Caco-2 (cell line): ENCODE results near the gene SLC6A6. TPM values are rescaled to one million over a fixed set of nuclear protein-coding genes. Genes with fewer than 3 reads are reported as not detected.

Source experiments
- BruUV-seq: library from RNA; stranded (reverse); fragments of 400-500 nt; replicated peaks from 2 replicates; lab custom pipeline; 2021; lab: Mats Ljungman, UMichigan
- CTCF ChIA-PET: fragments of 300-600 bp; sonication (Branson Sonifier 250); formaldehyde crosslinking; loops from one replicate; lab custom pipeline; 2022; ENCODE audit warnings: antibody characterized with exemption; lab: Charles Lee
- POLR2A ChIA-PET: fragments of 300-600 bp; sonication (Branson Sonifier 250); formaldehyde crosslinking; loops from one replicate; lab custom pipeline; 2022; ENCODE audit warnings: antibody characterized with exemption; lab: Charles Lee
- DNase-seq, 2 experiments: peaks; one replicate each; pipeline versions ENCODE4 v3.0.0 to v3.0.0-alpha.2; 2020 to 2022
- H3K27me3 ChIP-seq: replicated peaks from 2 replicates; pipeline ENCODE4 v1.6.0; 2011; ENCODE audit warnings: low read length; ENCODE audit not compliant: control insufficient read depth, insufficient read depth
- H3K36me3 ChIP-seq: 2 replicates; pipeline ENCODE4 v1.5.1; 2011; ENCODE audit warnings: low read length; ENCODE audit not compliant: control insufficient read depth, insufficient read depth
- H3K4me1 ChIP-seq: fragments of 250-450 bp; sonication (Bioruptor Pico); 2 replicates; pipeline ENCODE4 v1.5.1; 2020; ENCODE audit warnings: mild to moderate bottlenecking
- H3K4me3 ChIP-seq: 2 replicates; pipeline ENCODE4 v1.5.1; 2011; ENCODE audit warnings: low read depth, mild to moderate bottlenecking, control low read depth, low read length
- H3K9me3 ChIP-seq: fragments of 250-450 bp; sonication (Bioruptor Pico); 2 replicates; pipeline ENCODE4 v1.5.1; 2020; ENCODE audit warnings: mild to moderate bottlenecking, moderate library complexity
- H3K27ac Mint-ChIP-seq: one replicate; pipeline ENCODE4 v1.8.0; 2022; ENCODE audit warnings: mixed read lengths; ENCODE audit not compliant: unreplicated experiment
- H3K27me3 Mint-ChIP-seq: one replicate; pipeline ENCODE4 v1.8.0; 2022; ENCODE audit warnings: mixed read lengths; ENCODE audit not compliant: insufficient read depth, unreplicated experiment
- H3K36me3 Mint-ChIP-seq: one replicate; pipeline ENCODE4 v1.8.0; 2022; ENCODE audit warnings: mild to moderate bottlenecking, mixed read lengths; ENCODE audit not compliant: insufficient read depth, unreplicated experiment
- H3K4me1 Mint-ChIP-seq: one replicate; pipeline ENCODE4 v1.8.0; 2022; ENCODE audit warnings: low read depth, mixed read lengths; ENCODE audit not compliant: unreplicated experiment
- H3K4me3 Mint-ChIP-seq: one replicate; pipeline ENCODE4 v1.8.0; 2022; ENCODE audit warnings: mild to moderate bottlenecking, moderate library complexity, mixed read lengths; ENCODE audit not compliant: unreplicated experiment
- H3K9me3 Mint-ChIP-seq: one replicate; pipeline ENCODE4 v1.8.0; 2022; ENCODE audit warnings: mixed read lengths; ENCODE audit not compliant: unreplicated experiment
- CTCF ChIP-seq, 2 experiments: fragments of 200-600 bp in 1 of 2; IDR thresholded peaks; 1 replicate in 1 of 2; 2 replicates in 1 of 2; pipeline versions ENCODE4 v1.5.1 to v1.8.0; 2011 to 2022; ENCODE audit warnings: antibody characterized with exemption in 1 of 2, control low read depth in 1 of 2, inconsistent platforms in 1 of 2, low read depth in 1 of 2, low read length in 1 of 2, mild to moderate bottlenecking in 1 of 2, moderate library complexity in 1 of 2; ENCODE audit not compliant: insufficient read depth in 1 of 2, severe bottlenecking in 1 of 2, unreplicated experiment in 1 of 2
- intact Hi-C: fragments of 100-400 bp; cut with micrococcal nuclease; formaldehyde crosslinking; loops from one replicate; pipeline ENCODE4 v1.10.0; 2022; ENCODE audit not compliant: unreplicated experiment
- total RNA-seq: library from RNA; stranded (reverse); gene quantifications from 2 replicates; pipeline ENCODE4 v1.2.3, GENCODE V29; 2022

The SLC6A6 gene
- total RNA-seq, 1 experiment from 2014 or later, result 49.6 TPM

DNA sequence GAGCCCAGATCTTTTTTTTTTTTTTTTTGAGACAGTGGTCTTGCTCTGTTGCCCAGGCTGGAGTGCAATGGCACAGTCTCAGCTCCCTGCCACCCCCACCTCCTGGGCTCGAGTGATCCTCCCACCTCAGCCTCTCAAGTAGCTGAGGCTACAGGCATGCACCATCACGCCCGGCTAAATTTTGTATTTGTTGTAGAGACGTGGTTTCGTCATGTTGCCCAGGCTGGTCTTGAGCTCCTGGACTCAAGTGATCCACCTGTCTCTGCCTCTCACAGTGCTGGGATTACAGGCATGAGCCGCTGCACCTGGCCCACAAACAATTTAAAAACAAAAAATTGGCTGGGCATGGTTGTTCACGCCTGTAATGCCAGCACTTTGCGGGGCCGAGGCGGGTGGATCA, 22.6 kb upstream of the SLC6A6 start:
- intact Hi-C loops, result no loop called here
- Mint-ChIP-seq H3K9me3 (no peaks in the 10 kb centered on the region), H3K36me3 (no peaks in the 10 kb centered on the region), H3K4me3 (no peak overlapping the region), H3K27me3 (no peaks in the 10 kb centered on the region), H3K27ac (no peak overlapping the region), H3K4me1 (peaks cover 6% of the 10 kb centered on the region)
- no peak for DNase-seq
- H3K4me3 ChIP-seq, result no peak overlapping the region
- ChIA-PET CTCF (interaction anchor here (0.7 to 0.8 kb wide), 2 partner anchors 23 to 57 kb away, joined by 3 read pairs; partner anchors contain the start of gene SLC6A6), POLR2A (no interaction called here)
- peaks cover 3% of the 10 kb centered on the region; the same call in 1 of the 2 replicates for H3K4me1 ChIP-seq
- H3K36me3 ChIP-seq, result no peaks in the 10 kb centered on the region
- TF ChIP-seq CTCF (IDR thresholded peaks at IDR 0.05; ENCODE audit: insufficient read depth in 1 of 2, low read depth in 1 of 2, low read length in 1 of 2, severe bottlenecking in 1 of 2, unreplicated experiment in 1 of 2), result no peak
- no peaks in the 10 kb centered on the region for H3K9me3 ChIP-seq
- no TSS peak for BruUV-seq
- no peaks in the 10 kb centered on the region for H3K27me3 ChIP-seq

- Histone ChIP-seq H3K4me3 (no peak overlapping the region), H3K4me1 (no peaks in the 10 kb centered on the region; the same call in 1 of the 2 replicates), H3K9me3 (no peaks in the 10 kb centered on the region), H3K27me3 (no peaks in the 10 kb centered on the region), H3K36me3 (no peaks in the 10 kb centered on the region)
- intact Hi-C loops, result no loop called here
- TF ChIP-seq CTCF (IDR thresholded peaks at IDR 0.05; ENCODE audit: insufficient read depth in 1 of 2, low read depth in 1 of 2, low read length in 1 of 2, severe bottlenecking in 1 of 2, unreplicated experiment in 1 of 2), result no peak
- Mint-ChIP-seq H3K4me3 (no peak overlapping the region), H3K9me3 (no peaks in the 10 kb centered on the region), H3K27ac (no peak overlapping the region), H3K36me3 (no peaks in the 10 kb centered on the region), H3K4me1 (peaks cover 6% of the 10 kb centered on the region), H3K27me3 (no peaks in the 10 kb centered on the region)
- ChIA-PET POLR2A (no interaction called here), CTCF (no interaction called here)
- BruUV-seq, result no TSS peak
- no peak for DNase-seq
Observed at GRCh38 chr3:14386254-14386653, 16.2 kb upstream of the SLC6A6 start.

DNA sequence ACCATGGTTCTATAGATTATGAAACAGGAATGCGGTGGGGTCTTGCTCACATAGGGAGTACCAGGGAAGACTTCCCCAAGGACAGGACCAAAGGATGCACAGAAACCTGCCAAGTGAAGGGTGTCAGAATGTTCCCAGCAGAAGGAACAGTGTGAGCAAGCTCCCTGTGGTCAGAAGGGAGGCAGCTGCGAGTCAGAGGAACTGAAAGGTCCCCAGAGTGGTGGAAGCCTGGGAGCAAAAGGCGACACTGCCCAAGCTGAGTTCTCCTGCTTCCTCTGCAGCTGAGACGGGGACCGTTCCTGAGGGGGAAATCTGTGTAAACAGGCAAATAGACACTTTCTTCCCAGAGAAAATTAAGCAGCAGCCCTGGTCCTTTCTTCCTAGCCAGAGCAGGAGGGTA, 14.2 kb upstream of the SLC6A6 start:
- Mint-ChIP-seq H3K27ac (no peak overlapping the region), H3K36me3 (no peaks in the 10 kb centered on the region), H3K4me1 (no peaks in the 10 kb centered on the region), H3K9me3 (no peaks in the 10 kb centered on the region), H3K4me3 (no peak overlapping the region), H3K27me3 (no peaks in the 10 kb centered on the region)
- no peak for TF ChIP-seq CTCF (IDR thresholded peaks at IDR 0.05; ENCODE audit: insufficient read depth in 1 of 2, low read depth in 1 of 2, low read length in 1 of 2, severe bottlenecking in 1 of 2, unreplicated experiment in 1 of 2)
- intact Hi-C loops, result no loop called here
- BruUV-seq, result no TSS peak
- no peak for DNase-seq
- CTCF ChIA-PET, result interaction anchor here (0.6 kb wide), 1 partner anchor 107 kb away, joined by 5 read pairs; no protein-coding TSS in a partner anchor
- H3K4me1 ChIP-seq, result no peaks in the 10 kb centered on the region; the same call in 1 of the 2 replicates
- no peaks in the 10 kb centered on the region for H3K27me3 ChIP-seq
- POLR2A ChIA-PET, result no interaction called here
- H3K9me3 ChIP-seq, result no peaks in the 10 kb centered on the region
- H3K36me3 ChIP-seq, result no peaks in the 10 kb centered on the region
- H3K4me3 ChIP-seq, result no peak overlapping the region
